ENCODE data around the gene REC8. TPM values are rescaled to one million over a fixed set of nuclear protein-coding genes. Genes with fewer than 3 reads are reported as not detected.

Gene REC8
- polyA plus RNA-seq, 4 donors: 23.0 to 135 (median 40.7) TPM

DNA sequence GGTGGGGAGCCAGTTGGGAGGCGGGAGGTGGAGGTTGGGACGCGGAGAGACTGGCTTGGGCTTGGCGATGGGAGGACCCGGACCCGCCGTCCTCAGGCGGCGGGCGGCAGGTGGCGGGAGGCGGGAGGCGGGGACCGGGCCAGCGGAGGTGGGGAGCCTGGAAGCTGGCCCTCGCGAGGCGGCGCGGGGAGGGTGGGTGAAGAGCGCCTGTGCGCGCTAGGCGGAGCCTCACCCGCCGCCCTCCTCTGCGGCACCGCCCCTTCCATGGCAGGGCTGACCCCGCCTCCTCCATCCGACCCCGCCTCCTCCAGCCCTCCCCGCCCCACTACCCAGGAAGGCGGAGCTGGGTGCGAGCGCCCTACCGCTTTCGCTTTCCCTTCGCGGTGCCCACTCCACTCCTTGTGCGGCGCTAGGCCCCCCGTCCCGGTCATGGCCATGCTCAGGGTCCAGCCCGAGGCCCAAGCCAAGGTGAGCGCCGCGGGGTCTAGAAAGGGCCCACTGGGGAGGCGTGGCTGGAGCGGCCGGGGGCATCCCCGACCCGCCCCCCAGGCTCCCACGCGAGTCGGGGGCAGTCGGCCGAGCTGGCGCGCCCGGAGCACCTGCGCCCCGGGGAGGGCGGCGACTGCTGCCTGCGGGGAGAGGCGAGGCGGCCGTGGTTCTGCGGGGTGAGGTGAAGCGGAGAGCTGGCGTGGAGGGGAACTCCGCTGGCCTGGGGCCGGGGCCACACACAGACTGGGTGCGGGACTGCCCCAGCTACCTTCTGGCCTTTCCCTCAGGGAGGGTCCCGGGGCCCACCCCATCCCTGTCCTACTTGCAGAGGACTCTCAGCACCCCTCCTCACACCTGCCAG, 35.8 kb upstream of the REC8 start, which contains the start of gene PSME1:
Gene PSME1 (plus strand): TSS at position 361 of the 850 bp plus-strand sequence. CDS start 69 bp downstream, at position 430.
- peak; percentile 94 to 98 for DNase-seq
- WGBS, 3 donors: 0 to 1% (median 1%) methylated on average over 42 to 75 of the region's 75 CpGs
- Histone ChIP-seq H3K36me3 (ENCODE audit: control insufficient read depth in 3 of 3, insufficient read depth in 2 of 3, low read depth in 1 of 3, low read length in 3 of 3) (peaks cover 5 to 46% (median 6%) of the 10 kb centered on the region in 3 donors), H3K4me1 (ENCODE audit: control insufficient read depth in 3 of 3, insufficient read depth in 2 of 3, low read depth in 1 of 3, low read length in 2 of 3) (peaks cover 7 to 37% (median 13%) of the 10 kb centered on the region in 3 donors), H3K27me3 (ENCODE audit: control insufficient read depth in 3 of 3, insufficient read depth in 3 of 3, low read length in 3 of 3) (no peaks in the 10 kb centered on the region), H3K27ac (ENCODE audit: low read depth in 1 of 3, low read length in 2 of 3) (peak within 1 kb of the TSS; percentile 91 to 97 (median 92)), H3K9me3 (ENCODE audit: control insufficient read depth in 2 of 2, insufficient read depth in 1 of 2, low read depth in 1 of 2, low read length in 1 of 2) (no peaks in the 10 kb centered on the region), H3K4me3 (ENCODE audit: low read depth in 1 of 3, low read length in 3 of 3) (peak within 1 kb of the TSS; percentile 87 to 97 (median 92))
- no peak for FAIRE-seq

DNA sequence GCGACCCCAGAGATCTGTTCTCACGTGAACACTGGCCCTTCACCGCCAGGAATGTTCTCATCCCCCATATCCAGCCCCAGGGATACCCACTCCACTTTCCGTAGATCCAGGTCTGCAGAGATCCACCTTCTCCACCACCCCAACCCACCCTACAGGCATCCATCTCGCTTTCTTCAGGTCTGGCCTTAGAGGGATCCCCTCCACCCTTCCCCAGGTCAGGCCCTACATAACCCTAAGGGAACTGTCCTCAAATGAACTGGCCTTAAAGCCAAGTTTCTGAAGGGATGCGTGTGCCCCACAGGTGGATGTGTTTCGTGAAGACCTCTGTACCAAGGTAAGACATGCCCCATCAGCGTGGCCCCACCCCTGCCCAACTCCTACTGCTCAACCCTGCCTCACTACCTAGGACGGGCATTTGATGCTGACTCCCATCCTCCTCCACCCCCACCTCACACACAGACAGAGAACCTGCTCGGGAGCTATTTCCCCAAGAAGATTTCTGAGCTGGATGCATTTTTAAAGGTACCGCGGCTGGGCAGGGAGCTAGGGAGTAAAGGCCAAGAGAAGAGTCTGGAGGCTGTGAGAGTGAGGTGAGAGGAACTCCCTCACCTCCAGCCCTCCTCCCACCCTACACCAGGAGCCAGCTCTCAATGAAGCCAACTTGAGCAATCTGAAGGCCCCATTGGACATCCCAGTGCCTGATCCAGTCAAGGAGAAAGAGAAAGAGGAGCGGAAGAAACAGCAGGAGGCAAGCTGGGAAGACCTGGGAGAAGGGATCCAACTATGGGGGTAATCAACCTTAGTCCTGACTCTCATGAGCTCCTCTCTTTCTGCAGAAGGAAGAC, 35.0 kb upstream of the REC8 start:
- Histone ChIP-seq H3K4me1 (ENCODE audit: control insufficient read depth in 3 of 3, insufficient read depth in 2 of 3, low read depth in 1 of 3, low read length in 2 of 3) (peaks cover 7 to 38% (median 13%) of the 10 kb centered on the region in 3 donors), H3K27ac (ENCODE audit: low read depth in 1 of 3, low read length in 2 of 3) (peak overlapping the region; percentile 80 to 97 (median 80)), H3K27me3 (ENCODE audit: control insufficient read depth in 3 of 3, insufficient read depth in 3 of 3, low read length in 3 of 3) (no peaks in the 10 kb centered on the region), H3K4me3 (ENCODE audit: low read depth in 1 of 3, low read length in 3 of 3) (peak overlapping the region; percentile 87 to 97 (median 92)), H3K9me3 (ENCODE audit: control insufficient read depth in 2 of 2, insufficient read depth in 1 of 2, low read depth in 1 of 2, low read length in 1 of 2) (no peaks in the 10 kb centered on the region), H3K36me3 (ENCODE audit: control insufficient read depth in 3 of 3, insufficient read depth in 2 of 3, low read depth in 1 of 3, low read length in 3 of 3) (peaks cover 5 to 42% (median 6%) of the 10 kb centered on the region in 3 donors)
- FAIRE-seq (no peak), DNase-seq (peak; percentile 22 to 40)
- 11 to 27% (median 17%) methylated on average over 13 of the region's 13 CpGs for WGBS, 3 donors

GRCh38 chr14:24137529-24138395, 34.1 kb upstream of the REC8 start:
- H3K4me1 ChIP-seq (ENCODE audit: control insufficient read depth in 3 of 3, insufficient read depth in 2 of 3, low read depth in 1 of 3, low read length in 2 of 3): peaks cover 7 to 46% (median 13%) of the 10 kb centered on the region in 3 donors
- H3K4me3 ChIP-seq (ENCODE audit: low read depth in 1 of 3, low read length in 3 of 3): peak overlapping the region in 1 of 3 donors; percentile 92
- peaks cover 5 to 33% (median 6%) of the 10 kb centered on the region in 3 donors for H3K36me3 ChIP-seq (ENCODE audit: control insufficient read depth in 3 of 3, insufficient read depth in 2 of 3, low read depth in 1 of 3, low read length in 3 of 3)
- H3K9me3 ChIP-seq (ENCODE audit: control insufficient read depth in 2 of 2, insufficient read depth in 1 of 2, low read depth in 1 of 2, low read length in 1 of 2): no peaks in the 10 kb centered on the region
- H3K27me3 ChIP-seq (ENCODE audit: control insufficient read depth in 3 of 3, insufficient read depth in 3 of 3, low read length in 3 of 3): no peaks in the 10 kb centered on the region
- FAIRE-seq: no peak
- peak overlapping the region; percentile 21 to 97 (median 80) for H3K27ac ChIP-seq (ENCODE audit: low read depth in 1 of 3, low read length in 2 of 3)
- no peak for DNase-seq
- WGBS, 3 donors: 69 to 87% (median 73%) methylated on average over 8 of the region's 8 CpGs

DNA sequence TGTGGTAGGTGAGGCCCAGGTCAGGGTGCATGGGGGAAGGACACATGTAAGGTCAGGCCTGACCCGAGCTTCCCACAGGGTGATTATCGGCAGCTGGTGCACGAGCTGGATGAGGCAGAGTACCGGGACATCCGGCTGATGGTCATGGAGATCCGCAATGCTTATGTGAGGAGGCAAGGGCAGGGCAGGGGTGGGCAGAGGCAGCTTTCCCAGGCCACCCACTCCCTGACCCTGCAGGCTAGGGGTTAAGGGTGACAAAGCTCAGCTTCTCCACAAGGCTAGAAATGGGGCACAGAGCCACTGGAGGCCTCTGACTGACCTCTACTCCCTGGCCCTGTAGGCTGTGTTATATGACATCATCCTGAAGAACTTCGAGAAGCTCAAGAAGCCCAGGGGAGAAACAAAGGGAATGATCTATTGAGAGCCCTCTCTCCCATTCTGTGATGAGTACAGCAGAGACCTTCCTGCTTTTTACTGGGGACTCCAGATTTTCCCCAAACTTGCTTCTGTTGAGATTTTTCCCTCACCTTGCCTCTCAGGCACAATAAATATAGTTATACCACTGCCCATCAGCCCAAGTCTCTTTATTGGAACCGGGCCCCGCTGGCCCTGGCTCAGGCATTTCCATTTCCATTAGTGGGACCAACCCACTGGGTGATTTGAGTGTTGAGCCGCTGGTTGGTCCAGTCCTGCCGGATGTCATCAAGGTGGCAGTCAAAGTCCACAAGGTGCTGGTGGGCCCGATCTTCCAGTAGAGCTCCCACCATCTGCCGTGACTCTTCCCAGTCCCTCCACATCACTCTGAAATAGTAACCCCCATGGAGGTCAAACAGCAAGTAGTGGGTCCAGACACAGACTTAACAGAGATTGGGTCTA, 33.2 kb upstream of the REC8 start:
- Histone ChIP-seq H3K9me3 (ENCODE audit: control insufficient read depth in 2 of 2, insufficient read depth in 1 of 2, low read depth in 1 of 2, low read length in 1 of 2) (no peaks in the 10 kb centered on the region), H3K4me3 (ENCODE audit: low read depth in 1 of 3, low read length in 3 of 3) (peak overlapping the region in 1 of 3 donors; percentile 15), H3K27ac (ENCODE audit: low read depth in 1 of 3, low read length in 2 of 3) (peak overlapping the region in 2 of 3 donors; percentile 21 to 25), H3K27me3 (ENCODE audit: control insufficient read depth in 3 of 3, insufficient read depth in 3 of 3, low read length in 3 of 3) (no peaks in the 10 kb centered on the region), H3K4me1 (ENCODE audit: control insufficient read depth in 3 of 3, insufficient read depth in 2 of 3, low read depth in 1 of 3, low read length in 2 of 3) (peaks cover 7 to 55% (median 19%) of the 10 kb centered on the region in 3 donors), H3K36me3 (ENCODE audit: control insufficient read depth in 3 of 3, insufficient read depth in 2 of 3, low read depth in 1 of 3, low read length in 3 of 3) (peaks cover 5 to 38% (median 9%) of the 10 kb centered on the region in 3 donors)
- WGBS, 3 donors: 52 to 76% (median 61%) methylated on average over 13 of the region's 13 CpGs
- FAIRE-seq (no peak), DNase-seq (no peak)

DNA sequence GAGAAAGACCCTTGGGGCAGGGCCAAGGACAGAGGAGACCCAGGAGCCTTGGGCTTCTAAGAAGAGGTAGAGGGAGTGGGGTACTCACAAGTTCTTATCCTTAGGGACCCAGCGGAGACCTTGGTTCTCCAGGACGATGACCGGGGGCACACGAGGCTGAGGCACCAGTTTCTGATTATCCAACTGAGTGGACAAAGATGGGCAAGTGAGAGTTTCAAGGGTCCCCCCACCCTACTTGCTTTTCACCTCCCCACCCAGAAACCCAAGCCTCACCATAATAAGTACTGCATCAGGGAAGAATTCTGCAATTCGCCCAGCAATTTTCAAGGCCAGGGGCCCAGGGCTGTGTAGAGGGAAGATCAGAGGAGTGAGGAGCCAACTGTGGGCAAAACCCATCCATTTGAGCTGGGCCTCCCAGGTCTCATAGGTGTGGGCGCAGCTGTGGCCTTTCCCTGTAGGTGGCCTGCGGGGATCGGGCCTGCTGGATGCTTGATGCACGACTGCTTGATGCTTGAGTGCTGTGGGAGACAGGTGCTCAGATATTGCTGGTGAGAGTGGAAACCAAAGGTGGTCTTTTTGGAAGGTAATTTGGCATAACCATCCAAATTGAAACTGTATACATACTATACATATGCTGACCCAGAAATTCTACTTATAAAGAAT, 32.5 kb upstream of the REC8 start:
- Histone ChIP-seq H3K4me3 (ENCODE audit: low read depth in 1 of 3, low read length in 3 of 3) (peak overlapping the region in 1 of 3 donors; percentile 15), H3K4me1 (ENCODE audit: control insufficient read depth in 3 of 3, insufficient read depth in 2 of 3, low read depth in 1 of 3, low read length in 2 of 3) (peaks cover 7 to 61% (median 24%) of the 10 kb centered on the region in 3 donors), H3K27ac (ENCODE audit: low read depth in 1 of 3, low read length in 2 of 3) (peak overlapping the region in 1 of 3 donors; percentile 5), H3K9me3 (ENCODE audit: control insufficient read depth in 2 of 2, insufficient read depth in 1 of 2, low read depth in 1 of 2, low read length in 1 of 2) (no peaks in the 10 kb centered on the region), H3K27me3 (ENCODE audit: control insufficient read depth in 3 of 3, insufficient read depth in 3 of 3, low read length in 3 of 3) (no peaks in the 10 kb centered on the region), H3K36me3 (ENCODE audit: control insufficient read depth in 3 of 3, insufficient read depth in 2 of 3, low read depth in 1 of 3, low read length in 3 of 3) (peaks cover 9 to 44% (median 10%) of the 10 kb centered on the region in 3 donors)
- FAIRE-seq: no peak
- no peak for DNase-seq
- WGBS, 3 donors: 63 to 79% (median 64%) methylated on average over 9 of the region's 9 CpGs

GRCh38 chr14:24141097-24141880, 30.6 kb upstream of the REC8 start, which contains the start of gene EMC9:
Gene EMC9 (minus strand): TSS chr14:24141591. CDS start chr14:24141304, 287 bp downstream.
- Histone ChIP-seq H3K4me1 (ENCODE audit: control insufficient read depth in 3 of 3, insufficient read depth in 2 of 3, low read depth in 1 of 3, low read length in 2 of 3) (peaks cover 12 to 69% (median 28%) of the 10 kb centered on the region in 3 donors), H3K27me3 (ENCODE audit: control insufficient read depth in 3 of 3, insufficient read depth in 3 of 3, low read length in 3 of 3) (no peaks in the 10 kb centered on the region), H3K36me3 (ENCODE audit: control insufficient read depth in 3 of 3, insufficient read depth in 2 of 3, low read depth in 1 of 3, low read length in 3 of 3) (peaks cover 9 to 44% (median 10%) of the 10 kb centered on the region in 3 donors), H3K9me3 (ENCODE audit: control insufficient read depth in 2 of 2, insufficient read depth in 1 of 2, low read depth in 1 of 2, low read length in 1 of 2) (no peaks in the 10 kb centered on the region), H3K27ac (ENCODE audit: low read depth in 1 of 3, low read length in 2 of 3) (peak within 1 kb of the TSS; percentile 90 to 96 (median 90)), H3K4me3 (ENCODE audit: low read depth in 1 of 3, low read length in 3 of 3) (peak within 1 kb of the TSS; percentile 70 to 86 (median 81))
- 0% methylated on average over 60 to 65 of the region's 65 CpGs for WGBS, 3 donors
- FAIRE-seq: no peak
- DNase-seq: peak; percentile 100
